GM13977 (cell line): Measurements from ENCODE around the gene ME2.

Experiments used
- DNase-seq: peaks from one replicate; pipeline ENCODE4 v3.0.0; 2012; ENCODE audit warnings: low spot score
- CTCF ChIP-seq: IDR thresholded peaks from 2 replicates; pipeline ENCODE4 v1.5.1; 2012; ENCODE audit warnings: mild to moderate bottlenecking, control low read depth; ENCODE audit not compliant: insufficient read depth; ENCODE audit errors: extremely low read depth, missing control alignments
- in situ Hi-C: fragments of 300-500 bp; cut with MboI; formaldehyde crosslinking; loops from one replicate; pipeline ENCODE4 v1.12.0; 2022; ENCODE audit warnings: low sequenced_read_pairs, low pct_unique_long_range_greater_than_20kb, mixed read lengths, inconsistent platforms; ENCODE audit not compliant: unreplicated experiment

The ME2 gene

DNA sequence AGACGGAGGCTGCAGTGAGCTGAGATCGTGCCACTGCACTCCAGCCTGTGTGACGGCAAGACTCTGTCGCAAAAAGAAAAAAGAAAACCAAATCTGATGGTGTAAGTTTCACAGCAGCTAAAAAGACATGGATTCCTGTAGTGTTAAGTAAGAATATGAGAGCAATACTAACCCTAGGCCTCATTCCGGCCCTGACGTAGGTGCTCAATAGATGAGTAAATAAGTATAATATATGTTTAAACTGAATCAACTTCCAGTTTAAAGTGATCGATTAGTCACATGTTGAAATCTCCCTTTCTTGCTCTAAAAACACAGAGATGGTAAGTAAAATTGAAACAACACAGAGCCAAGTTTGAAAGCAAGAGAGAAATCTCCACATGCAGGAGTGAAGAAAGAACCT is 8.0 kb downstream of the ME2 start:
- no peak for TF ChIP-seq CTCF
- in situ Hi-C loops, result no loop called here
- no peak for DNase-seq

- DNase-seq, result no peak
- no peak for TF ChIP-seq CTCF
- in situ Hi-C loops, result no loop called here
Observed at GRCh38 chr18:50895350-50896045, 16.6 kb downstream of the ME2 start.

- in situ Hi-C loops, result no loop called here
- no peak for DNase-seq
Observed at GRCh38 chr18:50896093-50896492, 17.2 kb downstream of the ME2 start.

GRCh38 chr18:50898919-50899318 is 20.0 kb downstream of the ME2 start:
- no peak for TF ChIP-seq CTCF
- in situ Hi-C loops, result no loop called here
- no peak for DNase-seq

More at GRCh38 chr18:50896093-50896492, 17.2 kb downstream of the ME2 start:
- TF ChIP-seq CTCF, result no peak

GRCh38 chr18:50902797-50903196 is 23.9 kb downstream of the ME2 start:
- no peak for DNase-seq
- TF ChIP-seq CTCF, result no peak
- in situ Hi-C loops, result no loop called here

GRCh38 chr18:50906843-50907242 is 27.9 kb downstream of the ME2 start:
- no peak for DNase-seq
- TF ChIP-seq CTCF, result no peak
- in situ Hi-C loops, result no loop called here
